Sigmoid colon (tissue), 4 donors: Measurements from ENCODE around the gene RB1.

Source experiments
- CTCF ChIP-seq, 4 experiments: fragments of 450-650 bp in 3 of 4; fragments of 200-600 bp in 1 of 4; IDR thresholded peaks; one replicate each; pipeline ENCODE4 v1.5.1; 2016 to 2019; ENCODE audit warnings: antibody characterized with exemption in 4 of 4, mild to moderate bottlenecking in 3 of 4, moderate library complexity in 2 of 4
- POLR2A ChIP-seq, 2 donors: fragments of 450-650 bp; IDR thresholded peaks; one replicate each; pipeline ENCODE4 v1.6.1; 2016; ENCODE audit warnings: antibody characterized with exemption in 2 of 2, mild to moderate bottlenecking in 2 of 2, moderate library complexity in 2 of 2
- POLR2AphosphoS5 ChIP-seq, 4 donors: sonication (generic); formaldehyde crosslinking; IDR thresholded peaks; one replicate each; pipeline ENCODE4 v1.6.1; 2017; ENCODE audit warnings: antibody characterized with exemption in 4 of 4

- TF ChIP-seq CTCF (IDR thresholded peaks at IDR 0.05): no peak
- TF ChIP-seq POLR2A (IDR thresholded peaks at IDR 0.05): no peak
- TF ChIP-seq POLR2AphosphoS5 (IDR thresholded peaks at IDR 0.05): no peak
Observed at GRCh38 chr13:48426052-48426451, 122.5 kb downstream of the RB1 start.
